ENCODE data around the gene RMDN3. TPM values are rescaled to one million over a fixed set of nuclear protein-coding genes. Genes with fewer than 3 reads are reported as not detected.

The RMDN3 gene
- total and polyA plus RNA-seq, 2 of the 13 experiments (the other 11 are each of a cell fraction or from before 2014, with no cell fraction given): 16.8 to 19.5 TPM

- TF ChIP-seq ZNF205 (CRISPR knock-in tag; IDR thresholded peaks at IDR 0.05) (peak; percentile 61; the same call in 1 of the 2 replicates), ZNF292 (CRISPR knock-in tag; IDR thresholded peaks at IDR 0.05; ENCODE audit: borderline replicate concordance, low read depth) (peak; percentile 41; the same call in 1 of the 2 replicates), ZNF10 (CRISPR knock-in tag; IDR thresholded peaks at IDR 0.05; ENCODE audit: borderline replicate concordance, low read depth) (no peak), PRPF4 (IDR thresholded peaks at IDR 0.05; ENCODE audit: low read depth, low read length, poor library complexity, severe bottlenecking) (no peak), RNF219 (CRISPR knock-in tag; IDR thresholded peaks at IDR 0.05) (no peak), ZNF777 (CRISPR knock-in tag; IDR thresholded peaks at IDR 0.05) (peak; percentile 76), CREM (IDR thresholded peaks at IDR 0.05) (peak; percentile 83), CREM (CRISPR knock-in tag; IDR thresholded peaks at IDR 0.05) (no peak), SCMH1 (CRISPR knock-in tag; IDR thresholded peaks at IDR 0.05; ENCODE audit: borderline replicate concordance) (no peak), ZNF3 (CRISPR knock-in tag; IDR thresholded peaks at IDR 0.05) (no peak), ZNF503 (CRISPR knock-in tag; IDR thresholded peaks at IDR 0.05) (peak; percentile 46)
- TF ChIP-seq, protein P1, sequence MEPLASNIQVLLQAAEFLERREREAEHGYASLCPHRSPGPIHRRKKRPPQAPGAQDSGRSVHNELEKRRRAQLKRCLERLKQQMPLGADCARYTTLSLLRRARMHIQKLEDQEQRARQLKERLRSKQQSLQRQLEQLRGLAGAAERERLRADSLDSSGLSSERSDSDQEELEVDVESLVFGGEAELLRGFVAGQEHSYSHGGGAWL (CRISPR knock-in tag; IDR thresholded peaks at IDR 0.05): peak; percentile 75
- TF ChIP-seq, protein P2, sequence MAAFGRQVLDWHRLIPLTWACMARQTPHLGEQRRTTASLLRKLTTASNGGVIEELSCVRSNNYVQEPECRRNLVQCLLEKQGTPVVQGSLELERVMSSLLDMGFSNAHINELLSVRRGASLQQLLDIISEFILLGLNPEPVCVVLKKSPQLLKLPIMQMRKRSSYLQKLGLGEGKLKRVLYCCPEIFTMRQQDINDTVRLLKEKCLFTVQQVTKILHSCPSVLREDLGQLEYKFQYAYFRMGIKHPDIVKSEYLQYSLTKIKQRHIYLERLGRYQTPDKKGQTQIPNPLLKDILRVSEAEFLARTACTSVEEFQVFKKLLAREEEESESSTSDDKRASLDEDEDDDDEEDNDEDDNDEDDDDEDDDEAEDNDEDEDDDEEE (CRISPR knock-in tag; IDR thresholded peaks at IDR 0.05): 0 out of 2 replicates have a peak, but pooled peaks have one; percentile 23
- TF ChIP-seq, protein P3, sequence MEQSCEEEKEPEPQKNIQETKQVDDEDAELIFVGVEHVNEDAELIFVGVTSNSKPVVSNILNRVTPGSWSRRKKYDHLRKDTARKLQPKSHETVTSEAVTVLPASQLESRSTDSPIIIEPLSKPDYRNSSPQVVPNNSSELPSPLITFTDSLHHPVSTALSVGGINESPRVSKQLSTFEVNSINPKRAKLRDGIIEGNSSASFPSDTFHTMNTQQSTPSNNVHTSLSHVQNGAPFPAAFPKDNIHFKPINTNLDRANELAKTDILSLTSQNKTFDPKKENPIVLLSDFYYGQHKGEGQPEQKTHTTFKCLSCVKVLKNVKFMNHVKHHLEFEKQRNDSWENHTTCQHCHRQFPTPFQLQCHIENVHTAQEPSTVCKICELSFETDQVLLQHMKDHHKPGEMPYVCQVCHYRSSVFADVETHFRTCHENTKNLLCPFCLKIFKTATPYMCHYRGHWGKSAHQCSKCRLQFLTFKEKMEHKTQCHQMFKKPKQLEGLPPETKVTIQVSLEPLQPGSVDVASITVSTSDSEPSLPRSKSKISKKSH (CRISPR knock-in tag; IDR thresholded peaks at IDR 0.05; ENCODE audit: borderline replicate concordance): no peak
- TF ChIP-seq, protein P4, sequence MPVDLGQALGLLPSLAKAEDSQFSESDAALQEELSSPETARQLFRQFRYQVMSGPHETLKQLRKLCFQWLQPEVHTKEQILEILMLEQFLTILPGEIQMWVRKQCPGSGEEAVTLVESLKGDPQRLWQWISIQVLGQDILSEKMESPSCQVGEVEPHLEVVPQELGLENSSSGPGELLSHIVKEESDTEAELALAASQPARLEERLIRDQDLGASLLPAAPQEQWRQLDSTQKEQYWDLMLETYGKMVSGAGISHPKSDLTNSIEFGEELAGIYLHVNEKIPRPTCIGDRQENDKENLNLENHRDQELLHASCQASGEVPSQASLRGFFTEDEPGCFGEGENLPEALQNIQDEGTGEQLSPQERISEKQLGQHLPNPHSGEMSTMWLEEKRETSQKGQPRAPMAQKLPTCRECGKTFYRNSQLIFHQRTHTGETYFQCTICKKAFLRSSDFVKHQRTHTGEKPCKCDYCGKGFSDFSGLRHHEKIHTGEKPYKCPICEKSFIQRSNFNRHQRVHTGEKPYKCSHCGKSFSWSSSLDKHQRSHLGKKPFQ (CRISPR knock-in tag; IDR thresholded peaks at IDR 0.05; ENCODE audit: insufficient replicate concordance): peak; percentile 93
These were observed 60.2 kb downstream of the RMDN3 start, which contains the start of gene RAD51 (continued) for GRCh38 chr15:40694688-40695468.

Data from HepG2 (cell line).